ENCODE measurements around the gene CDK5R1. TPM values are rescaled to one million over a fixed set of nuclear protein-coding genes. Genes with fewer than 3 reads are reported as not detected.
"Not testable (repeated sequence)": the region's sequence is repeated elsewhere in the genome, so short reads cannot be mapped to it uniquely, and the experiment has no call there.

CDK5R1 gene
- total RNA-seq = 1.4 TPM
- long read RNA-seq, full-length matches to known transcripts = 1 of 2 reads
- long read RNA-seq, partial matches to known transcripts = 0 of 2 reads
- long read RNA-seq, other reads (novel, unspliced or antisense) = 1 of 2 reads

- intact Hi-C loops (cut with micrococcal nuclease) = no loop called here
- DNase-seq (peak; percentile 83), ATAC-seq (peak; percentile 39)
These were observed at the start of gene CDK5R1 for GRCh38 chr17:32486701-32487472. TSS of gene CDK5R1 (plus strand) at chr17:32486993. CDS start at chr17:32487621, 628 bp downstream.

DNA sequence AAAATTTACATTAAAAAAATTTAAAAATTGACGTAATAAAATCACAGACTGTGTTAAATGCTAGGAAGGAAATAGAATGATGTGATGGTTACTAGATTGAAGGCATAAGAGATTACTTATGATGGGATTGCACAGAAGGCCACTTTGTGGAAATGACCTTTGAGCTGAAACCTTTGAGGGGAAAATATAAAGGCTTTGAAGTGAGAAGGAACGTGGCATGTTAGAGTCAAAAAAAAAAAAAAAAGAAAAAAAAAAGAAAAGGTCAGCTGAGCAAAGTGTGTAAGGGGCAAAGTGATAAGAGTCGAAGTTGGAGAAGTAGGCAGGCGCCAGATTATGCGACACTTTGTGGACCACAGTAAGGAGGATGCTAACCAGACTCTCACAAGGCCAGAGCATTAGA is 46.1 kb upstream of the CDK5R1 start:
- ATAC-seq (no peak), DNase-seq (no peak)
- intact Hi-C loops (cut with micrococcal nuclease) = no loop called here

DNA sequence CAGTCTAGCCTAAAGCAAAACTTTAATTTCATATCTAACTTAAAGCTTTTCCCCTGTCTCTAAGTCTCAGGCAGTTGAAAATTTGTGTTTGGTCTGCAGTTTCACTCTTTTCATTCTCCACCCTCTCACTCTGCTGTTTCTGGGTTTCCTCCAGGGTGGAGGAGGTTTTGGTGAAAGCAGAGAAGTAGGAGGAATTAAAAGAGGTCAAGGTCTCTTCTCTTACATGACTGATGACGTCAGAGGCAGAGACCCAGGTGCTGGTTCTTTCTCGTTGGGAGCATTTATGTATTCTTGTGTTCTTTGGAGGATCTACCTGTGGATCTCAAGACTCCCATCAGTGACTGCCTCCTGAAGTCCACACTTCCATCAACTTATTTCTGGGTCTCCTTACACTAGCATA is 44.9 kb upstream of the CDK5R1 start:
- intact Hi-C loops (cut with micrococcal nuclease) = no loop called here
- ATAC-seq (no peak), DNase-seq (no peak)

- intact Hi-C loops (cut with micrococcal nuclease) = no loop called here
- ATAC-seq (no peak), DNase-seq (no peak)
These were observed 42.9 kb upstream of the CDK5R1 start for GRCh38 chr17:32443827-32444300.

DNA sequence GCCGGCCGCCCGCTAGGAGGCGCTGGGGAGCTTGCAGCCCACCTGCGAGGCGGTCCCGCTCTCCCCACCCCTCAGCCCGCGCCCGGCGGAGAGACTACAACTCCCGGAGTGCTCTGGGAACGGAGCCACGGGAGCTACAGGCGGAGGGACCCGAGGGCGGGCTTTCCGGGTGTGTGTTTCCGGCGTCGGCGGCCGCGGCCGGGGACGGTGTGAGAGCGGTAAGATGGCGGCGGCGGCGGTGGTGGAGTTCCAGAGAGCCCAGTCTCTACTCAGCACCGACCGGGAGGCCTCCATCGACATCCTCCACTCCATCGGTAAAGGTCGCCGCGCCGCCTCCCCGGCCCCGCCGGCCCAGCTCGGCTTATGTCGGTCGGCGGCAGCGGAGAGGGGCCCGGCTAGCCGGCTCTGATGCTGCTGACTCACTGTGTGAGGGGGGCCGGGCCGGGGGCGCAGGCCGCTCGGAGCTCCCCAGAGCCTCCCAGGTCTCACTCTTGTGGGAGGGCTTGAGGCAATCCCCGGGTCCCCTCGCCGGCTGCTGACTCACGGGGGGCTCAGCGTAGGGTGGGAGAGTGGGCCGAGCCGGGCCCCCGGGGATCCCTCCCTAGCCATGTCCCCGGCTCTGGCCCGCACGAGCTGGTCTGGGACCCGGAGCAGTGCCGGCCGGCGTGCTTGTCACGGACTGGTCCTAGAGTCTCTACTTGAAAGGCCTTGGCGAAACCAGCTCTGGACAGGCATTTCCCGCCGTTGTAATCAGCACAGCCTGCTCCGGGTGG is 42.3 kb upstream of the CDK5R1 start, which contains the start of gene PSMD11:
PSMD11 (plus strand) TSS at position 210 of the 773 bp plus-strand sequence; CDS start at position 224, 14 bp downstream.
- intact Hi-C loops (cut with micrococcal nuclease) = no loop called here
- ATAC-seq (peak; percentile 98), DNase-seq (peak; percentile 99)

GRCh38 chr17:32445074-32445415 is 41.7 kb upstream of the CDK5R1 start:
- intact Hi-C loops (cut with micrococcal nuclease) = no loop called here
- no peak for DNase-seq

GRCh38 chr17:32445497-32445896 is 41.3 kb upstream of the CDK5R1 start:
- ATAC-seq = no peak
- intact Hi-C loops (cut with micrococcal nuclease) = no loop called here

More at GRCh38 chr17:32445074-32445415, 41.7 kb upstream of the CDK5R1 start:
- peak; percentile 51 for ATAC-seq

GRCh38 chr17:32445971-32446370 is 40.8 kb upstream of the CDK5R1 start:
- intact Hi-C loops (cut with micrococcal nuclease) = no loop called here
- DNase-seq = no peak
- ATAC-seq = no peak

More at GRCh38 chr17:32445497-32445896, 41.3 kb upstream of the CDK5R1 start:
- DNase-seq = no peak

DNA sequence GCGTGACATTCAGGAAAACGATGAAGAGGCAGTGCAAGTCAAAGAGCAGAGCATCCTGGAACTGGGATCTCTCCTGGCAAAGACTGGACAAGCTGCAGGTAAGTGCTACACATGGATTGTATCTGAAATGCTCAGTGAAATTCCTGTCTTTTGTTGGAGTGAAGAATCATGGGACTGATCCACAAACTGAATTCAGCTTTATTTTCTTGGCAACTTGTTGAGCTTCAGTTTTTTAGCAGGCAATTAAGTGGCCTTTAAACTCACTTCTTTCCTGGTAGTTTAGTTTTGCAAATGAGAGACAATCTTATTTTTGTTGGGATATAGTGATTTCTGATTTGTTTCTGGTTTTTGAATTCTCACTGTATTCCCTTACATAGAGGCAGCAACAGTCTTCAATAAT is 39.8 kb upstream of the CDK5R1 start:
- intact Hi-C loops (cut with micrococcal nuclease) = no loop called here
- DNase-seq (no peak), ATAC-seq (no peak)

GRCh38 chr17:32449963-32450362 is 36.8 kb upstream of the CDK5R1 start:
- no peak for ATAC-seq
- intact Hi-C loops (cut with micrococcal nuclease) = no loop called here
- no peak for DNase-seq

DNA sequence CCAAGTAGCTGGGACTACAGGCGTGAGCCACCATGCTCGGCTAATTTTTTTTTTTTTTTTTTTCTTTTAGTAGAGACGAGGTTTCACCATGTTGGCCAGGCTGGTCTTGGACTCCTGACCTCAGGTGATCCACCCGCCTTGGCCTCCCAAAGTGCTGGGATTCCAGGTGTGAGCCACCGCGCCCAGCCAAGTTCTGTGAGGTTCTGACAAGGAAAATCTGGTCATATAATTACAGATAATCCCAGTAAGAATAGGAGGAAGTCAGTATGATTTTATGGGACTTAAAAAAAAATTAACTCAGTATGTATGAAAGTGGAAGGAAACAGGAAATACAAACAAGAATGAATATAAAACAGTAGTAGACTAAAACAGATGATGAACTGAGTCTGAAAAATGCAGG is 36.4 kb upstream of the CDK5R1 start:
- ATAC-seq; DNase-seq; intact Hi-C loops (cut with micrococcal nuclease): not testable (repeated sequence)

DNA sequence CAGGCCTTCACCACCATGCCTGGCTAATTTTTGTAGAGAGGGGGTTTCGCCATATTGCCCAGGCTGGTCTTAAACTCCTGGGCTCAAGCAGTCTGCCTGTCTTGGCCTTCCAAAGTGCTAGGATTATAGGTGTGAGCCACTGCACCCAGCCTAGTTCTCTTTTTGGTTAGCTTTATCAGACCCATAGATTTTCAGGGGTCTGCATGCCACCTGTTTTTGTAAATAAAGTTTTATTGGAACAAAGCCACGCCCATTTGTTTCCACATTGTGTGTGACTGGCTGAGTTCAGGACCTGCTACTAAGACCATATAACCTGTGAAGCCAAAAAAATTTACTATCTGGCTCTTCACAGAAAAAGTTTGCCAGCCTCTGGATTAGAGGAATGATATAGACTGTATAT is 34.9 kb upstream of the CDK5R1 start:
- intact Hi-C loops (cut with micrococcal nuclease) = no loop called here
- ATAC-seq (no peak), DNase-seq (no peak)

- no peak for DNase-seq
- intact Hi-C loops (cut with micrococcal nuclease) = no loop called here
- no peak for ATAC-seq
These were observed 34.5 kb upstream of the CDK5R1 start for GRCh38 chr17:32452281-32452680.

DNA sequence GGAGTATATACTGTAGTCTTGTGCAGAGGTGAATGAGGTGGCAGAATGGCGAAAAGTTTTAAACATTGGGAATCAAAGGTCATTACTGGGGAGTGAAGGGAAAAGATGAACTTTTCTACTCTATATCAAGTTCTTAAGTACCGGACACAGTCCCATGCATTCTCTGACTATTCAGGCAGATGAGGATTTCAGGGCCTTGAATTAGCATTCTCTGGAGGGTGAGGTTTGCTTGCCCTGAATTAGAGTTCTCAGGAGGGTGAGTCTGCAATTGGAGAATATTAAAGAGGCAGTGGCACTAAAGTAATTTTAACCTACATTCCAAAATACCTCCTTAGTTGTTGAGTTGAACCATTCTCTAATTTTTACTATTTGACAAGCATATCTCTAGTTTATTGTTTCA is 33.4 kb upstream of the CDK5R1 start:
- intact Hi-C loops (cut with micrococcal nuclease) = no loop called here
- no peak for DNase-seq
- ATAC-seq = no peak

- DNase-seq (no peak), ATAC-seq (no peak)
- intact Hi-C loops (cut with micrococcal nuclease) = no loop called here
These were observed 28.4 kb upstream of the CDK5R1 start for GRCh38 chr17:32458371-32458770.

GRCh38 chr17:32460054-32460453 is 26.7 kb upstream of the CDK5R1 start:
- DNase-seq = no peak
- ATAC-seq = no peak
- intact Hi-C loops (cut with micrococcal nuclease) = loop anchor here (10.0 kb wide), 1 partner anchor 295 kb away; no protein-coding TSS in a partner anchor

- peak; percentile 24 for ATAC-seq
- no peak for DNase-seq
- intact Hi-C loops (cut with micrococcal nuclease) = loop anchor here (10.0 kb wide), 1 partner anchor 293 kb away; no protein-coding TSS in a partner anchor
These were observed 25.3 kb upstream of the CDK5R1 start for GRCh38 chr17:32461498-32461852.

DNA sequence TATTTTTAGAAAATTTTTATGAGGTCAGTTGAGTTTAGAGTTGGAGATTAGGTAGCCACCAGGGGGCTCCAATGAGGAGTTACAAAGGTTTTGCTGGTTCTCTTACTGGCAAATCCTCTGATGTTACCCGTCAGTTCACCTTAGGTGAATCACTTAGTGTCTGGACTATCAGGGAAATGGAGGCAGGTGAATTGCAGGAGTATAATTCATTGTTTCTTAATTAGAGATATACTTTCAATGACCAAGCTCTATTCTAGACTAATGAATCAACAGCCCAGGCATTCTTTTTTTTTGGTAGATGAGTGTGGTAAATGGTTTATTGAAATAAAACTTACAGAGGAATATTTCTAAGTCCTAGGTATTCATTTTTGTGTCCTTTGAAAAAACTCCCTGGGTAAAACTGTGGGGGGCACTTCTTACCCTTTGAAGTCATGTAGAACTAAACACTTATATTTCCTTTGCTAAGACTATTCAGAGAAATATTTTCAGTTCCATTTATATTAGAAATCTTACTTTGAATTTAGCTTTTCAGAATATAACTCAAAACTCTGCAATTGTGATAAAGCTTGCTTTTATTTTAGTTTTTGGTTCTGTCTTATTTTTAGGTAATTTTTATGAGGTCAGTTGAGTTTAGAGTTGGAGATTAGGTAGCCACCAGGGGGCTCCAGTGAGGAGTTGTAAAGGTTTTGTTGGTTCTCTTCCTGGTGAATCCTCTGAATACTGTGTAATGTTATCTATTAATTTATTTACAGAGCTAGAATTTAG is 24.8 kb upstream of the CDK5R1 start:
- intact Hi-C loops (cut with micrococcal nuclease) = loop anchor here (10.0 kb wide), 1 partner anchor 293 kb away; no protein-coding TSS in a partner anchor
- peak; percentile 66 for ATAC-seq
- no peak for DNase-seq

GRCh38 chr17:32463304-32463703 is 23.5 kb upstream of the CDK5R1 start:
- DNase-seq (no peak), ATAC-seq (no peak)
- intact Hi-C loops (cut with micrococcal nuclease) = loop anchor here (10.0 kb wide), 1 partner anchor 291 kb away; no protein-coding TSS in a partner anchor

Data from left ventricle myocardium superior (tissue), 1 donor.